Measurements from ENCODE around the gene SMG7. TPM values are rescaled to one million over a fixed set of nuclear protein-coding genes. Genes with fewer than 3 reads are reported as not detected.

SMG7 gene
- total RNA-seq, 1 donor from 2014 or later = 63.4 TPM

GRCh38 chr1:183514235-183514634 is 41.9 kb downstream of the SMG7 start:
- H3K36me3 Mint-ChIP-seq = peaks cover 12% of the 10 kb centered on the region
- H3K9me3 Mint-ChIP-seq = no peaks in the 10 kb centered on the region
- TF ChIP-seq CTCF (conservative IDR thresholded peaks at IDR 0.05) = no peak
- H3K4me3 Mint-ChIP-seq = no peak overlapping the region
- H3K27ac Mint-ChIP-seq = peak overlapping the region; percentile 14
- no peaks in the 10 kb centered on the region for H3K27me3 Mint-ChIP-seq
- peaks cover 9% of the 10 kb centered on the region for H3K4me1 Mint-ChIP-seq (ENCODE audit: unreplicated experiment)
- DNase-seq (ENCODE audit: extremely low spot score, unreplicated experiment) = no peak

- no peaks in the 10 kb centered on the region for H3K9me3 Mint-ChIP-seq
Measured at GRCh38 chr1:183515002-183515689, 42.8 kb downstream of the SMG7 start.

GRCh38 chr1:183516725-183517124 is 44.4 kb downstream of the SMG7 start:
- H3K27ac Mint-ChIP-seq = no peak overlapping the region
- H3K36me3 Mint-ChIP-seq = peaks cover 13% of the 10 kb centered on the region
- TF ChIP-seq CTCF (conservative IDR thresholded peaks at IDR 0.05) = no peak
- no peak for DNase-seq (ENCODE audit: extremely low spot score, unreplicated experiment)
- H3K9me3 Mint-ChIP-seq = no peaks in the 10 kb centered on the region
- no peaks in the 10 kb centered on the region for H3K27me3 Mint-ChIP-seq
- no peak overlapping the region for H3K4me3 Mint-ChIP-seq
- H3K4me1 Mint-ChIP-seq (ENCODE audit: unreplicated experiment) = peaks cover 9% of the 10 kb centered on the region

More at GRCh38 chr1:183515002-183515689, 42.8 kb downstream of the SMG7 start:
- H3K36me3 Mint-ChIP-seq = peaks cover 13% of the 10 kb centered on the region
- H3K4me1 Mint-ChIP-seq (ENCODE audit: unreplicated experiment) = peaks cover 9% of the 10 kb centered on the region
- H3K27me3 Mint-ChIP-seq = no peaks in the 10 kb centered on the region
- TF ChIP-seq CTCF (conservative IDR thresholded peaks at IDR 0.05) = no peak
- H3K27ac Mint-ChIP-seq = no peak overlapping the region
- no peak overlapping the region for H3K4me3 Mint-ChIP-seq
- no peak for DNase-seq (ENCODE audit: extremely low spot score, unreplicated experiment)

- Mint-ChIP-seq H3K4me1 (ENCODE audit: unreplicated experiment) (peaks cover 9% of the 10 kb centered on the region), H3K27me3 (no peaks in the 10 kb centered on the region), H3K9me3 (no peaks in the 10 kb centered on the region), H3K36me3 (peaks cover 13% of the 10 kb centered on the region), H3K27ac (no peak overlapping the region), H3K4me3 (no peak overlapping the region)
- no peak for TF ChIP-seq CTCF (conservative IDR thresholded peaks at IDR 0.05)
- no peak for DNase-seq (ENCODE audit: extremely low spot score, unreplicated experiment)
Measured at GRCh38 chr1:183517401-183517800, 45.1 kb downstream of the SMG7 start.

GRCh38 chr1:183520379-183520778 is 48.1 kb downstream of the SMG7 start:
- TF ChIP-seq CTCF (conservative IDR thresholded peaks at IDR 0.05) = no peak
- Mint-ChIP-seq H3K4me1 (ENCODE audit: unreplicated experiment) (no peaks in the 10 kb centered on the region), H3K9me3 (no peaks in the 10 kb centered on the region), H3K27ac (no peak overlapping the region), H3K27me3 (no peaks in the 10 kb centered on the region), H3K4me3 (no peak overlapping the region), H3K36me3 (peaks cover 22% of the 10 kb centered on the region)
- DNase-seq (ENCODE audit: extremely low spot score, unreplicated experiment) = no peak

Data from type B pancreatic cell (in vitro differentiated cells).